SK-N-SH treated with all-trans-retinoic acid at 6 μM for 48 hours (cell line): Measurements from ENCODE around the gene SOD3.

Experiments
- ATAC-seq: fragments of 200-7000 bp; cut with Tn5 transposase; 3 replicates; pipeline ENCODE4 v1.9.1; 2020; ENCODE audit warnings: mild to moderate bottlenecking, moderate library complexity
- ARNTL ChIP-seq: fragments of 450-650 bp; formaldehyde crosslinking; IDR thresholded peaks from 2 replicates; pipeline ENCODE4 v1.5.0; 2020; ENCODE audit warnings: low read depth, mild to moderate bottlenecking, moderate library complexity, borderline replicate concordance
- BACH2 ChIP-seq: fragments of 250-450 bp; sonication (Bioruptor Pico); IDR thresholded peaks from 2 replicates; pipeline ENCODE4 v1.9.0; 2021; ENCODE audit warnings: mild to moderate bottlenecking, borderline replicate concordance
- CREB5 ChIP-seq: fragments of 250-450 bp; sonication (Bioruptor Pico); IDR thresholded peaks from 2 replicates; pipeline ENCODE4 v1.5.1; 2020; ENCODE audit warnings: low read depth, mild to moderate bottlenecking, moderate library complexity
- CSDC2 ChIP-seq: fragments of 250-450 bp; sonication (Bioruptor Pico); IDR thresholded peaks from 2 replicates; pipeline ENCODE4 v1.5.0; 2020; ENCODE audit warnings: mild to moderate bottlenecking, moderate library complexity
- GLIS3 ChIP-seq: fragments of 250-450 bp; sonication (Bioruptor Pico); IDR thresholded peaks from 2 replicates; pipeline ENCODE4 v1.5.0; 2020; ENCODE audit warnings: mild to moderate bottlenecking, moderate library complexity
- ISL1 ChIP-seq: fragments of 250-450 bp; sonication (Bioruptor Pico); IDR thresholded peaks from 2 replicates; pipeline ENCODE4 v2.1.2; 2022; ENCODE audit warnings: mild to moderate bottlenecking, moderate library complexity
- OSR1 ChIP-seq: fragments of 250-450 bp; sonication (Bioruptor Pico); IDR thresholded peaks from 2 replicates; pipeline ENCODE4 v1.8.0; 2022; ENCODE audit warnings: moderate library complexity, mild to moderate bottlenecking, inconsistent platforms
- PATZ1 ChIP-seq: fragments of 250-450 bp; sonication (Bioruptor Pico); IDR thresholded peaks from 2 replicates; pipeline ENCODE4 v1.8.0; 2020; ENCODE audit warnings: mild to moderate bottlenecking, moderate library complexity, borderline replicate concordance
- POU6F1 ChIP-seq: fragments of 250-450 bp; sonication (Bioruptor Pico); IDR thresholded peaks from 2 replicates; pipeline ENCODE4 v1.8.0; 2021; ENCODE audit warnings: low read depth, mild to moderate bottlenecking, moderate library complexity, borderline replicate concordance
- PPARA ChIP-seq: fragments of 250-450 bp; sonication (Bioruptor Pico); IDR thresholded peaks from 2 replicates; pipeline ENCODE4 v1.5.0; 2020; ENCODE audit warnings: mild to moderate bottlenecking, borderline replicate concordance
- RARB ChIP-seq: fragments of 250-450 bp; sonication (Bioruptor Pico); IDR thresholded peaks from 2 replicates; pipeline ENCODE4 v1.8.0; 2021; ENCODE audit warnings: mild to moderate bottlenecking, moderate library complexity
- SNAI2 ChIP-seq: fragments of 250-450 bp; sonication (Bioruptor Pico); IDR thresholded peaks from 2 replicates; pipeline ENCODE4 v1.5.0; 2020; ENCODE audit warnings: mild to moderate bottlenecking, moderate library complexity
- TSHZ2 ChIP-seq: fragments of 250-450 bp; sonication (Bioruptor Pico); IDR thresholded peaks from 2 replicates; pipeline ENCODE4 v1.5.0; 2020; ENCODE audit warnings: mild to moderate bottlenecking, moderate library complexity
- ZC3H10 ChIP-seq: fragments of 250-450 bp; sonication (Bioruptor Pico); IDR thresholded peaks from 2 replicates; pipeline ENCODE4 v1.5.1; 2021; ENCODE audit warnings: mild to moderate bottlenecking, moderate library complexity
- ZFP30 ChIP-seq: fragments of 450-650 bp; formaldehyde crosslinking; IDR thresholded peaks from 2 replicates; pipeline ENCODE4 v1.5.0; 2022; ENCODE audit warnings: mild to moderate bottlenecking, moderate library complexity
- ZNF565 ChIP-seq: fragments of 450-650 bp; formaldehyde crosslinking; conservative IDR thresholded peaks from 2 replicates; pipeline ENCODE4 v1.5.0; 2020; ENCODE audit warnings: low read depth, mild to moderate bottlenecking, moderate library complexity
- ZNF70 ChIP-seq: fragments of 450-650 bp; formaldehyde crosslinking; IDR thresholded peaks from 2 replicates; pipeline ENCODE4 v1.5.0; 2020; ENCODE audit warnings: mild to moderate bottlenecking, moderate library complexity

Gene SOD3

GRCh38 chr4:24765376-24765988 lies 29.9 kb upstream of the SOD3 start:
- no peak; the same call in 2 of the 3 replicates for ATAC-seq
- no peak for TF ChIP-seq BACH2 (CRISPR knock-in tag)
- no peak for TF ChIP-seq ISL1
- no peak for TF ChIP-seq ZC3H10 (CRISPR knock-in tag)
- TF ChIP-seq POU6F1 (CRISPR knock-in tag) = no peak
- no peak for TF ChIP-seq SNAI2 (CRISPR knock-in tag)
- TF ChIP-seq CREB5 (CRISPR knock-in tag) = no peak

GRCh38 chr4:24768006-24768405 lies 27.4 kb upstream of the SOD3 start:
- TF ChIP-seq TSHZ2 (CRISPR knock-in tag) = no peak
- no peak for TF ChIP-seq PPARA
- no peak for ATAC-seq

- no peak for TF ChIP-seq GLIS3 (CRISPR knock-in tag)
- no peak for TF ChIP-seq ZC3H10 (CRISPR knock-in tag)
- no peak for TF ChIP-seq TSHZ2 (CRISPR knock-in tag)
- TF ChIP-seq ZNF70 (CRISPR knock-in tag) = no peak
- no peak for TF ChIP-seq ARNTL (CRISPR knock-in tag)
- no peak for ATAC-seq
Measured at GRCh38 chr4:24768604-24769003, 26.8 kb upstream of the SOD3 start.

- no peak for ATAC-seq
- TF ChIP-seq POU6F1 (CRISPR knock-in tag) (no peak), PATZ1 (no peak), TSHZ2 (CRISPR knock-in tag) (no peak), ZFP30 (CRISPR knock-in tag) (no peak), CSDC2 (CRISPR knock-in tag) (no peak), ISL1 (no peak), ZNF565 (CRISPR knock-in tag) (no peak), RARB (CRISPR knock-in tag) (no peak), OSR1 (CRISPR knock-in tag) (no peak), PPARA (no peak), ZNF70 (CRISPR knock-in tag) (no peak), GLIS3 (CRISPR knock-in tag) (no peak)
- TF ChIP-seq, all 23 proteins: peak for 0
Measured at GRCh38 chr4:24769571-24769970, 25.8 kb upstream of the SOD3 start.
